HG02759 (cell line): ENCODE measurements around the gene POLK.
A peak's percentile ranks its signal among the peaks of the same experiment; 100 is the strongest.
"Not testable (repeated sequence)": the region's sequence is repeated elsewhere in the genome, so short reads cannot be mapped to it uniquely, and the experiment has no call there.

Experiments
- ATAC-seq: cut with Tn5 transposase; IDR thresholded peaks from one replicate; pipeline ENCODE4 v1.9.1; 2021; ENCODE audit warnings: mild to moderate bottlenecking, moderate library complexity; ENCODE audit not compliant: unreplicated experiment

POLK gene

GRCh38 chr5:75511435-75512382 lies at the start of gene POLK, which contains the start of gene CERT1:
TSS of gene POLK (plus strand) at chr5:75511891.
TSS of gene CERT1 (minus strand) at chr5:75511629. CDS start at chr5:75511207, 422 bp downstream.
- peak; percentile 86 for ATAC-seq

GRCh38 chr5:75463726-75464125 lies 48.0 kb upstream of the POLK start:
- ATAC-seq, result no peak

GRCh38 chr5:75465480-75465879 lies 46.2 kb upstream of the POLK start:
- ATAC-seq, result no peak

GRCh38 chr5:75466006-75466716 lies 45.5 kb upstream of the POLK start:
- no peak for ATAC-seq

GRCh38 chr5:75468593-75468992 lies 43.1 kb upstream of the POLK start:
- ATAC-seq, result no peak

- no peak for ATAC-seq
Measured at GRCh38 chr5:75469017-75469416, 42.7 kb upstream of the POLK start.

GRCh38 chr5:75471193-75471592 lies 40.5 kb upstream of the POLK start:
- no peak for ATAC-seq

GRCh38 chr5:75472973-75473372 lies 38.7 kb upstream of the POLK start:
- no peak for ATAC-seq

GRCh38 chr5:75473463-75473862 lies 38.2 kb upstream of the POLK start:
- no peak for ATAC-seq

- no peak for ATAC-seq
Measured at GRCh38 chr5:75475364-75475763, 36.3 kb upstream of the POLK start.

- ATAC-seq, result no peak
Measured at GRCh38 chr5:75481024-75481423, 30.7 kb upstream of the POLK start.

GRCh38 chr5:75482482-75482881 lies 29.2 kb upstream of the POLK start:
- ATAC-seq, result no peak

- ATAC-seq, result no peak
Measured at GRCh38 chr5:75484605-75485004, 27.1 kb upstream of the POLK start.

- not testable (repeated sequence) for ATAC-seq
Measured at GRCh38 chr5:75489847-75490246, 21.8 kb upstream of the POLK start.

GRCh38 chr5:75491621-75492020 lies 20.1 kb upstream of the POLK start:
- ATAC-seq, result no peak

GRCh38 chr5:75496026-75496425 lies 15.7 kb upstream of the POLK start:
- ATAC-seq, result no peak

- no peak for ATAC-seq
Measured at GRCh38 chr5:75498208-75498777, 13.4 kb upstream of the POLK start.

GRCh38 chr5:75498875-75499274 lies 12.8 kb upstream of the POLK start:
- not testable (repeated sequence) for ATAC-seq

GRCh38 chr5:75505112-75505511 lies 6.6 kb upstream of the POLK start:
- ATAC-seq, result not testable (repeated sequence)

GRCh38 chr5:75507841-75508240 lies 3.9 kb upstream of the POLK start:
- ATAC-seq, result no peak

GRCh38 chr5:75509546-75509945 lies 2.1 kb upstream of the POLK start:
- no peak for ATAC-seq

- ATAC-seq, result no peak
Measured at GRCh38 chr5:75509956-75510355, 1.7 kb upstream of the POLK start.
